NT2/D1 (cell line): Measurements from ENCODE around the gene UGGT1.
A peak's percentile ranks its signal among the peaks of the same experiment; 100 is the strongest.

ENCODE experiments used
- DNase-seq: peaks from one replicate; pipeline ENCODE4 v3.0.0-alpha.2; 2011; ENCODE audit warnings: low read depth, low spot score
- H3K27me3 ChIP-seq: 2 replicates; pipeline ENCODE4 v1.6.0; 2011; ENCODE audit warnings: mild to moderate bottlenecking; ENCODE audit not compliant: insufficient read length, insufficient read depth
- H3K36me3 ChIP-seq: 2 replicates; pipeline ENCODE4 v1.6.1; 2011; ENCODE audit warnings: mild to moderate bottlenecking, low read length, mixed read lengths; ENCODE audit not compliant: insufficient read depth, insufficient read length
- H3K4me1 ChIP-seq: 2 replicates; pipeline ENCODE4 v1.5.1; 2011; ENCODE audit not compliant: insufficient read depth, insufficient read length
- H3K4me3 ChIP-seq: 2 replicates; pipeline ENCODE4 v1.5.1; 2011; ENCODE audit warnings: low read depth; ENCODE audit not compliant: insufficient read length
- H3K9ac ChIP-seq: 2 replicates; pipeline ENCODE4 v1.6.0; 2011; ENCODE audit warnings: low read depth; ENCODE audit not compliant: insufficient read length
- H3K9me3 ChIP-seq: 2 replicates; pipeline ENCODE4 v1.5.1; 2011; ENCODE audit warnings: mild to moderate bottlenecking, low read length; ENCODE audit not compliant: insufficient read depth
- SUZ12 ChIP-seq: IDR thresholded peaks from 2 replicates; pipeline ENCODE4 v1.6.1; 2011; ENCODE audit not compliant: insufficient read length, insufficient read depth; ENCODE audit errors: extremely low read depth
- YY1 ChIP-seq: IDR thresholded peaks from 2 replicates; pipeline ENCODE4 v1.6.1; 2011; ENCODE audit not compliant: insufficient read length, insufficient read depth
- ZNF274 ChIP-seq: IDR thresholded peaks from 2 replicates; pipeline ENCODE4 v1.6.1; 2011; ENCODE audit warnings: mild to moderate bottlenecking, low read depth, low read length

The UGGT1 gene

DNA sequence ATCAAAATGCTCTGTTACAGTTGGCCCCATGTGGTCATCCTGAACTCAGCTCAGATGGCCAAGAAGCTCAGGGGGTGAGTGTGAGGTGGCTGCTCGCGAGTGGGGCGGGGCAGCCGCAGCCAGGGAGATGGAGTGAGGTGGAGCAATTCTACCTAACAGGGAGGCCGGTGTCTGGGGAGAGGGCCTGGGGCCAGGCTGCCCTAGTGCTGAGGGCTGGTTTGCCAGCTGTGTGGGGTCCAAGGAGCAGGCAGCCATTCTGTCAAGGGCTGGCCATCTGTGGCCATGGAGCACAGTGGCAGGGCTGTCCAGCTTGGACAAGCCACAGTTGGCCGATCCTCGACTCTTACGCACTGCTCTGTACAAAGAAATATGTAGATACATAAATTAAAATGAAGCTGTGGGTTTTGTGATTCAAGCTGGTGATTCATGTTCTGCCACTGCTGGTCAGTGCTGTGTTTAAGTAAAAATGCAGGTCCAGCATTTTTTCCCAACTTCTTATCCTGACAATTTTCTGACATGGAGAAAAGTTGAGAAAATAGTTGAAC, 145.6 kb downstream of the UGGT1 start:
- H3K9me3 ChIP-seq = no peaks in the 10 kb centered on the region
- no peak overlapping the region for H3K9ac ChIP-seq
- DNase-seq = no peak
- peaks cover 5% of the 10 kb centered on the region for H3K4me1 ChIP-seq
- no peak overlapping the region for H3K4me3 ChIP-seq
- H3K36me3 ChIP-seq = no peaks in the 10 kb centered on the region
- TF ChIP-seq SUZ12 = no peak
- no peak for TF ChIP-seq ZNF274
- TF ChIP-seq YY1 = no peak
- peaks cover 34% of the 10 kb centered on the region for H3K27me3 ChIP-seq

DNA sequence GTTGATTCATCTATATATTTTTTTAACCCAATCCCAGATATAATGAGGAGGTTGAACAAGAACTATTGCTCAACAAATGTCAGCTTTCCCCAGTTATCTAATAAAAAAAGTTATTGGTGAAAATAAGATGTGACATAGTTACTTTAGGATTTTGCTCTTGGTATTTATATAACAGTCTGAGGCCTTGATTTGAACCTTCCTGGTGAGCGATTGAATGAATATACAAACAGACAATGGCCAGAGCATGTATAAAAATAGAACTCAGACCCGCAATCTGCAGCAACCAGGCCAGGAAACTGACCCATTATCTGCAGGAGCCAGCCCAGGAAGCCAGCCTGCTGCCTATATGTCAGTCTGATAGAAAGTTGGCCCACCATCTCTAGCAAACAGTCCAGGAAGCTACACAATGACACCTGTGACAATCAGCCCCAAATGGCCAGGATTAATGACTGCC, 146.1 kb downstream of the UGGT1 start:
- TF ChIP-seq ZNF274 (no peak), SUZ12 (no peak), YY1 (no peak)

GRCh38 chr2:128237911-128238697, 147.1 kb downstream of the UGGT1 start:
- Histone ChIP-seq H3K4me3 (no peak overlapping the region), H3K27me3 (peaks cover 23% of the 10 kb centered on the region), H3K9me3 (no peaks in the 10 kb centered on the region), H3K4me1 (peaks cover 8% of the 10 kb centered on the region), H3K36me3 (no peaks in the 10 kb centered on the region), H3K9ac (no peak overlapping the region)
- DNase-seq = no peak
- TF ChIP-seq SUZ12 = no peak
- no peak for TF ChIP-seq YY1
- no peak for TF ChIP-seq ZNF274

More for the DNA sequence above, 146.1 kb downstream of the UGGT1 start:
- Histone ChIP-seq H3K9ac (no peak overlapping the region), H3K9me3 (no peaks in the 10 kb centered on the region), H3K36me3 (no peaks in the 10 kb centered on the region), H3K27me3 (peaks cover 30% of the 10 kb centered on the region), H3K4me3 (no peak overlapping the region), H3K4me1 (peaks cover 8% of the 10 kb centered on the region)
- no peak for DNase-seq

DNA sequence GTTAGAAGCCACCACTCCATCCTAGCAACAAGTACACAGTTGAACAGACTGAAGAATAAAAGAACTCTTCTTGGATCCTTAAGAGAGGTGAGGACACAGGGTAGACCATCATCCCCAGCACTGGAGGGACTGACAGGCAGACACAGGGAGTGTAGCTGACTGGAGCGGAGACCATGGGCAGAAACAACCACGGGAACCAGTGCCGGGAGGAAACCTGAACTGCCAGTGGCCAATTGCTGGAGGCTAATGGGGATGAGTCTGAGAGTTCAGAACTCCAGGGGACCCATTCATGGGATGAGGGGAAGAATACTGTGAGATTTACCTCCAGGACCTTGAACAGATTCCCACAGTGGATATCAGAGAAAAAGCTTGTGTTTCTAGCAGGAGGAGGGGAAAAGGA, 150.9 kb downstream of the UGGT1 start:
- no peak for TF ChIP-seq SUZ12
- no peak for TF ChIP-seq ZNF274
- no peak for TF ChIP-seq YY1

More for the DNA sequence above, 150.9 kb downstream of the UGGT1 start:
- no peaks in the 10 kb centered on the region for H3K9me3 ChIP-seq
- H3K9ac ChIP-seq = peak overlapping the region; percentile 12
- no peak overlapping the region for H3K4me3 ChIP-seq
- no peak for DNase-seq
- peaks cover 5% of the 10 kb centered on the region for H3K27me3 ChIP-seq
- H3K4me1 ChIP-seq = peaks cover 3% of the 10 kb centered on the region
- no peaks in the 10 kb centered on the region for H3K36me3 ChIP-seq
